Tongue (tissue), 2 donors: ENCODE data around the gene PDE4D. TPM values are rescaled to one million over a fixed set of nuclear protein-coding genes. Genes with fewer than 3 reads are reported as not detected.
A peak's percentile ranks its signal among the peaks of the same experiment; 100 is the strongest.

Experiments used
- DNase-seq: peaks from one replicate; pipeline ENCODE4 v3.0.0-alpha.2; 2015
- total RNA-seq: library from RNA; depleted of rRNA; stranded (reverse); fragments of >200 nt; gene quantifications from one replicate; pipeline ENCODE4 v1.2.3, GENCODE V29; 2014

Gene PDE4D
- total RNA-seq, 1 donor from 2014 or later: 189 TPM

GRCh38 chr5:59099995-59100345 is 793.6 kb downstream of the PDE4D start:
- no peak for DNase-seq

GRCh38 chr5:59099270-59099994 is 794.1 kb downstream of the PDE4D start:
- DNase-seq: no peak

GRCh38 chr5:59098743-59099142 is 794.8 kb downstream of the PDE4D start:
- no peak for DNase-seq

GRCh38 chr5:59097712-59098111 is 795.8 kb downstream of the PDE4D start:
- no peak for DNase-seq

GRCh38 chr5:59097116-59097515 is 796.4 kb downstream of the PDE4D start:
- no peak for DNase-seq

GRCh38 chr5:59095480-59095879 is 798.0 kb downstream of the PDE4D start:
- DNase-seq: no peak

- DNase-seq: peak; percentile 31
Measured at GRCh38 chr5:59094864-59095263, 798.7 kb downstream of the PDE4D start.

- DNase-seq: no peak
Measured at GRCh38 chr5:59093329-59093728, 800.2 kb downstream of the PDE4D start.

- no peak for DNase-seq
Measured at GRCh38 chr5:59092758-59093157, 800.8 kb downstream of the PDE4D start.

GRCh38 chr5:59091965-59092364 is 801.6 kb downstream of the PDE4D start:
- DNase-seq: peak; percentile 59

- DNase-seq: no peak
Measured at GRCh38 chr5:59090323-59090722, 803.2 kb downstream of the PDE4D start.

GRCh38 chr5:59089767-59090166 is 803.8 kb downstream of the PDE4D start:
- no peak for DNase-seq

- DNase-seq: no peak
Measured at GRCh38 chr5:59088546-59088945, 805.0 kb downstream of the PDE4D start.

GRCh38 chr5:59086024-59086423 is 807.5 kb downstream of the PDE4D start:
- DNase-seq: no peak

GRCh38 chr5:59081693-59082092 is 811.8 kb downstream of the PDE4D start:
- DNase-seq: no peak

- DNase-seq: no peak
Measured at GRCh38 chr5:59079622-59080620, 813.6 kb downstream of the PDE4D start.

- no peak for DNase-seq
Measured at GRCh38 chr5:59071755-59072549, 821.6 kb downstream of the PDE4D start.

GRCh38 chr5:59069438-59070079 is 824.0 kb downstream of the PDE4D start:
- DNase-seq: peak; percentile 32

GRCh38 chr5:59067956-59068656 is 825.4 kb downstream of the PDE4D start:
- no peak for DNase-seq

GRCh38 chr5:59066367-59067163 is 827.0 kb downstream of the PDE4D start:
- DNase-seq: no peak
